ENCODE data around the gene GHITM. TPM values are rescaled to one million over a fixed set of nuclear protein-coding genes. Genes with fewer than 3 reads are reported as not detected.

The GHITM gene
- total RNA-seq, 2 donors from 2014 or later: 52.1 to 55.5 TPM

DNA sequence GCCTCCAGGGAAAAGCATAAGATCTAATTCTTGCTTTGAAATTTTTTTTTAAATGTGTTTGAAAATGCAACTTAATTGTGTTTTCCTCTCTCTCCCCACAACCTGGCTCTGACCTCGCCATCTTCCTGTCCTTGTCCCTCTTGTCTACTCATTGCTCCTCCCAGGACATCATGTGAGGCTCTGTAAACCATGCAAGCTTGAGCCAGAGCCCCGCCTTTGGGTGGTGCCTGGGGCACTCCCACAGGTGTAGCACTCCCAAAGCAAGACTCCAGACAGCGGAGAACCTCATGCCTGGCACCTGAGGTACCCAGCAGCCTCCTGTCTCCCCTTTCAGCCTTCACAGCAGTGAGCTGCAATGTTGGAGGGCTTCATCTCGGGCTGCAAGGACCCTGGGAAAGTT is 45.2 kb downstream of the GHITM start:
- 56 to 62% methylated on average over 4 of the region's 4 CpGs for WGBS, 2 donors
- Histone ChIP-seq H3K4me3 (no peak overlapping the region), H3K9me3 (no peaks in the 10 kb centered on the region), H3K4me1 (no peaks in the 10 kb centered on the region), H3K27me3 (no peaks in the 10 kb centered on the region), H3K27ac (no peak overlapping the region), H3K36me3 (replicated peaks in 1 of 2; ENCODE audit: insufficient read depth in 1 of 2, low read depth in 2 of 2) (no peaks in the 10 kb centered on the region)
- DNase-seq (no peak), ATAC-seq (no peak)
- intact Hi-C loops (cut with DNase I): no loop called here
- no peak for TF ChIP-seq CTCF (IDR thresholded peaks at IDR 0.05)
- TF ChIP-seq POLR2A (IDR thresholded peaks at IDR 0.05): no peak

GRCh38 chr10:84185526-84186175 is 46.3 kb downstream of the GHITM start:
- Histone ChIP-seq H3K4me3 (no peak overlapping the region), H3K27me3 (no peaks in the 10 kb centered on the region), H3K9me3 (no peaks in the 10 kb centered on the region), H3K36me3 (replicated peaks in 1 of 2; ENCODE audit: insufficient read depth in 1 of 2, low read depth in 2 of 2) (no peaks in the 10 kb centered on the region), H3K4me1 (no peaks in the 10 kb centered on the region), H3K27ac (no peak overlapping the region)
- no peak for TF ChIP-seq POLR2A (IDR thresholded peaks at IDR 0.05)
- TF ChIP-seq CTCF (IDR thresholded peaks at IDR 0.05): no peak
- ATAC-seq (no peak), DNase-seq (no peak)
- WGBS, 2 donors: 44 to 47% methylated on average over 11 of the region's 11 CpGs
- intact Hi-C loops (cut with DNase I): no loop called here

GRCh38 chr10:84188815-84189214 is 49.5 kb downstream of the GHITM start:
- Histone ChIP-seq H3K4me1 (no peaks in the 10 kb centered on the region), H3K36me3 (replicated peaks in 1 of 2; ENCODE audit: insufficient read depth in 1 of 2, low read depth in 2 of 2) (no peaks in the 10 kb centered on the region), H3K4me3 (no peak overlapping the region), H3K9me3 (no peaks in the 10 kb centered on the region), H3K27ac (no peak overlapping the region), H3K27me3 (no peaks in the 10 kb centered on the region)
- no peak for ATAC-seq
- intact Hi-C loops (cut with DNase I): no loop called here
- TF ChIP-seq POLR2A (IDR thresholded peaks at IDR 0.05): no peak
- 58% methylated on average over 3 of the region's 3 CpGs; no CpG with 5 or more reads in 1 of the 2 donors for WGBS, 2 donors
- DNase-seq: no peak

- Histone ChIP-seq H3K4me1 (peaks cover 14% of the 10 kb centered on the region), H3K27ac (no peak overlapping the region), H3K27me3 (peaks cover 0 to 15% of the 10 kb centered on the region in 2 donors), H3K4me3 (no peak overlapping the region), H3K36me3 (replicated peaks in 1 of 2; ENCODE audit: insufficient read depth in 1 of 2, low read depth in 2 of 2) (no peaks in the 10 kb centered on the region), H3K9me3 (no peaks in the 10 kb centered on the region)
- DNase-seq (no peak), ATAC-seq (no peak)
- TF ChIP-seq CTCF (IDR thresholded peaks at IDR 0.05): no peak
- no peak for TF ChIP-seq POLR2A (IDR thresholded peaks at IDR 0.05)
- WGBS, 2 donors: 50 to 58% methylated on average over 1 to 3 of the region's 3 CpGs
- intact Hi-C loops (cut with DNase I): no loop called here
Measured at GRCh38 chr10:84190621-84191020, 51.3 kb downstream of the GHITM start.

GRCh38 chr10:84191106-84191505 is 51.8 kb downstream of the GHITM start:
- H3K36me3 ChIP-seq (replicated peaks in 1 of 2; ENCODE audit: insufficient read depth in 1 of 2, low read depth in 2 of 2): no peaks in the 10 kb centered on the region
- no peak overlapping the region for H3K27ac ChIP-seq
- H3K4me3 ChIP-seq: no peak overlapping the region
- intact Hi-C loops (cut with DNase I): no loop called here
- H3K9me3 ChIP-seq: no peaks in the 10 kb centered on the region
- TF ChIP-seq POLR2A (IDR thresholded peaks at IDR 0.05): no peak
- TF ChIP-seq CTCF (IDR thresholded peaks at IDR 0.05): no peak
- H3K27me3 ChIP-seq: peaks cover 0 to 20% of the 10 kb centered on the region in 2 donors
- no peak for ATAC-seq
- WGBS, 2 donors: 49 to 64% methylated on average over 4 to 5 of the region's 5 CpGs
- DNase-seq: no peak
- peaks cover 14% of the 10 kb centered on the region for H3K4me1 ChIP-seq
